BLaER1 treated with 17β-estradiol and CSF1 and Interleukin-3, amounts not matched to agents 10 nM and 100 nM (cell line): ENCODE measurements around the gene BDH1.
"Not testable (repeated sequence)": the region's sequence is repeated elsewhere in the genome, so short reads cannot be mapped to it uniquely, and the experiment has no call there.

Experiments used
- H3K27ac ChIP-seq, 11 experiments: shearing (Covaris generic); formaldehyde crosslinking; 2 replicates each; pipeline ENCODE4 v1.8.1; 2022
- H3K27me3 ChIP-seq, 11 experiments: shearing (Covaris generic); formaldehyde crosslinking; 2 replicates each; pipeline ENCODE4 v1.8.1; 2022
- H3K36me3 ChIP-seq, 11 experiments: shearing (Covaris generic); formaldehyde crosslinking; 2 replicates each; pipeline ENCODE4 v1.8.1; 2022
- H3K4me1 ChIP-seq, 10 experiments: shearing (Covaris generic); formaldehyde crosslinking; 2 replicates each; pipeline ENCODE4 v1.8.1; 2022
- H3K4me2 ChIP-seq, 11 experiments: shearing (Covaris generic); formaldehyde crosslinking; 2 replicates each; pipeline ENCODE4 v1.8.1; 2022
- H3K4me3 ChIP-seq, 10 experiments: shearing (Covaris generic); formaldehyde crosslinking; 2 replicates each; pipeline ENCODE4 v1.8.1; 2022
- H3K9ac ChIP-seq, 11 experiments: shearing (Covaris generic); formaldehyde crosslinking; 2 replicates each; pipeline ENCODE4 v1.8.1; 2022
- H3K9me3 ChIP-seq, 11 experiments: shearing (Covaris generic); formaldehyde crosslinking; replicated peaks in 1 of 11; 2 replicates each; pipeline ENCODE4 v1.8.1; 2022
- H4K20me1 ChIP-seq, 11 experiments: shearing (Covaris generic); formaldehyde crosslinking; 2 replicates each; pipeline ENCODE4 v1.8.1; 2022
- Cebpa-rat ChIP-seq, 11 experiments: shearing (Covaris generic); IDR thresholded peaks; 2 replicates each; pipeline ENCODE4 v1.8.1; 2022

BDH1 gene

GRCh38 chr3:197484204-197484901 lies 71.4 kb downstream of the BDH1 start:
- TF ChIP-seq Cebpa-rat (IDR thresholded peaks at IDR 0.05), result no peak
- no peaks in the 10 kb centered on the region for H3K9me3 ChIP-seq
- H3K4me3 ChIP-seq, result no peak overlapping the region
- no peak overlapping the region for H3K4me2 ChIP-seq
- no peak overlapping the region for H3K9ac ChIP-seq
- no peak overlapping the region for H3K27ac ChIP-seq
- no peaks in the 10 kb centered on the region for H3K27me3 ChIP-seq
- H3K4me1 ChIP-seq, result peaks cover 0 to 7% (median 0%) of the 10 kb centered on the region in 10 experiments; a peak in 2 of 20 replicates
- no peaks in the 10 kb centered on the region for H4K20me1 ChIP-seq
- H3K36me3 ChIP-seq, result no peaks in the 10 kb centered on the region

- Histone ChIP-seq H3K27me3 (no peaks in the 10 kb centered on the region), H3K27ac (no peak overlapping the region), H3K4me2 (no peak overlapping the region), H3K9me3 (no peaks in the 10 kb centered on the region), H3K36me3 (no peaks in the 10 kb centered on the region), H3K9ac (no peak overlapping the region), H3K4me3 (no peak overlapping the region), H4K20me1 (no peaks in the 10 kb centered on the region), H3K4me1 (no peaks in the 10 kb centered on the region)
- TF ChIP-seq Cebpa-rat (IDR thresholded peaks at IDR 0.05), result no peak
Measured at GRCh38 chr3:197482001-197482400, 73.8 kb downstream of the BDH1 start.

GRCh38 chr3:197480320-197480719 lies 75.4 kb downstream of the BDH1 start:
- no peaks in the 10 kb centered on the region for H3K27me3 ChIP-seq
- no peaks in the 10 kb centered on the region for H3K4me1 ChIP-seq
- TF ChIP-seq Cebpa-rat (IDR thresholded peaks at IDR 0.05), result no peak

GRCh38 chr3:197478746-197479668 lies 76.8 kb downstream of the BDH1 start:
- Histone ChIP-seq H3K4me3 (no peak overlapping the region), H3K4me2 (no peak overlapping the region), H3K27me3 (no peaks in the 10 kb centered on the region), H3K9ac (no peak overlapping the region), H3K36me3 (no peaks in the 10 kb centered on the region), H4K20me1 (no peaks in the 10 kb centered on the region), H3K4me1 (0 out of 20 replicates have a peak, but pooled peaks cover 0 to under 1% (median 0%) of the 10 kb centered on the region in 10 experiments), H3K27ac (no peak overlapping the region), H3K9me3 (no peaks in the 10 kb centered on the region; a peak in 1 of 22 replicates)
- TF ChIP-seq Cebpa-rat (IDR thresholded peaks at IDR 0.05), result no peak

More at GRCh38 chr3:197480320-197480719, 75.4 kb downstream of the BDH1 start:
- Histone ChIP-seq H3K27ac (no peak overlapping the region), H3K9me3 (no peaks in the 10 kb centered on the region), H3K9ac (no peak overlapping the region), H4K20me1 (no peaks in the 10 kb centered on the region), H3K4me3 (no peak overlapping the region), H3K36me3 (no peaks in the 10 kb centered on the region), H3K4me2 (no peak overlapping the region)

- H3K9me3 ChIP-seq, H4K20me1 ChIP-seq, H3K4me2 ChIP-seq, H3K9ac ChIP-seq, H3K36me3 ChIP-seq, H3K27ac ChIP-seq, H3K27me3 ChIP-seq, H3K4me3 ChIP-seq: not testable (repeated sequence)
- peaks cover 0 to 12% (median 4%) of the 10 kb centered on the region in 10 experiments; a peak in 8 of 20 replicates for H3K4me1 ChIP-seq
Measured at GRCh38 chr3:197477816-197478215, 78.0 kb downstream of the BDH1 start.

GRCh38 chr3:197475997-197476525 lies 79.7 kb downstream of the BDH1 start:
- Histone ChIP-seq H3K9me3 (no peaks in the 10 kb centered on the region; a peak in 1 of 22 replicates), H3K4me1 (peaks cover 0 to 14% (median 4%) of the 10 kb centered on the region in 10 experiments; a peak in 8 of 20 replicates), H3K9ac (no peak overlapping the region), H4K20me1 (no peaks in the 10 kb centered on the region), H3K27me3 (no peaks in the 10 kb centered on the region), H3K36me3 (no peaks in the 10 kb centered on the region), H3K4me3 (no peak overlapping the region), H3K27ac (no peak overlapping the region), H3K4me2 (no peak overlapping the region)
- no peak for TF ChIP-seq Cebpa-rat (IDR thresholded peaks at IDR 0.05)

- Histone ChIP-seq H3K27ac (no peak overlapping the region), H3K9me3 (no peaks in the 10 kb centered on the region; a peak in 1 of 22 replicates), H3K27me3 (no peaks in the 10 kb centered on the region), H3K4me1 (peaks cover 0 to 14% (median 4%) of the 10 kb centered on the region in 10 experiments; a peak in 8 of 20 replicates), H3K4me2 (no peak overlapping the region), H3K9ac (no peak overlapping the region), H3K36me3 (no peaks in the 10 kb centered on the region), H3K4me3 (no peak overlapping the region), H4K20me1 (no peaks in the 10 kb centered on the region)
- TF ChIP-seq Cebpa-rat (IDR thresholded peaks at IDR 0.05), result no peak
Measured at GRCh38 chr3:197475514-197475913, 80.3 kb downstream of the BDH1 start.

GRCh38 chr3:197472151-197472550 lies 83.6 kb downstream of the BDH1 start:
- no peaks in the 10 kb centered on the region for H4K20me1 ChIP-seq
- no peak overlapping the region for H3K9ac ChIP-seq
- no peak for TF ChIP-seq Cebpa-rat (IDR thresholded peaks at IDR 0.05)
- H3K36me3 ChIP-seq, result no peaks in the 10 kb centered on the region
- no peaks in the 10 kb centered on the region; a peak in 1 of 22 replicates for H3K9me3 ChIP-seq
- H3K27ac ChIP-seq, result no peak overlapping the region
- H3K4me3 ChIP-seq, result no peak overlapping the region
- H3K4me2 ChIP-seq, result no peak overlapping the region
- peaks cover 0 to 18% (median 7%) of the 10 kb centered on the region in 10 experiments; a peak in 15 of 20 replicates for H3K4me1 ChIP-seq
- no peaks in the 10 kb centered on the region for H3K27me3 ChIP-seq
